GOT3 (cell line): ENCODE measurements around the gene TBL1X.
"Not testable (repeated sequence)": the region's sequence is repeated elsewhere in the genome, so short reads cannot be mapped to it uniquely, and the experiment has no call there.

Source experiments
- DNase-seq: peaks from one replicate; lab custom pipeline; 2025; ENCODE audit warnings: mixed read lengths; lab: John Stamatoyannopoulos, UW

TBL1X gene

GRCh38 chrX:9765737-9766097, 300.9 kb downstream of the TBL1X start, which contains the start of gene GPR143:
Gene GPR143, minus strand, starts transcription at chrX:9765847. Its CDS starts 30 bp downstream, at chrX:9765817.
- DNase-seq = no peak

GRCh38 chrX:9767375-9767774, 302.5 kb downstream of the TBL1X start:
- DNase-seq = no peak

DNA sequence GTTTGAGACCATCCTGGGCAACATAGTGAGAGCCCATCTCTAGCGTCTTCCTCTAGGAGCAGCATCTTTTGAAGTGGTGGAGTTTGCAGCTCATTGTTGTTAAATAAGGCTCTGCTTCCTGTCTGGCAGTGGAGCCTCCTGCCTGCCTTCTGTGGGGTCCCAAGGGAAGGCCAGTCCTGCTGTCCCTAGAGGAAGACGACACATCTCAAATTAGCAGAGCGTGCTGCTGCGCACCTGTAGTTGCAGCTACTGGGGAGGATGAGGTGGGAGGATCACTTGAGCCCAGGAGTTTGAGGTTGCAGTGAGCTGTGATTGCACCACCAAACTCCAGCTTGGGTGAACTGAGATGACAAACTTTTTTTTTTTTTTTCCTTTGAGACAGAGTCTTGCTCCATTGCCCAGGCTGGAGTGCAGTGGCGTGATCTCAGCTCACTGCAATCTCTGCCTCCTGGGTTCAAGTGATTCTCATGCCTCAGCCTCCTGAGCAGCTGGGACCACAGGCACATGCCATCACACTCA, 303.5 kb downstream of the TBL1X start:
- not testable (repeated sequence) for DNase-seq

DNA sequence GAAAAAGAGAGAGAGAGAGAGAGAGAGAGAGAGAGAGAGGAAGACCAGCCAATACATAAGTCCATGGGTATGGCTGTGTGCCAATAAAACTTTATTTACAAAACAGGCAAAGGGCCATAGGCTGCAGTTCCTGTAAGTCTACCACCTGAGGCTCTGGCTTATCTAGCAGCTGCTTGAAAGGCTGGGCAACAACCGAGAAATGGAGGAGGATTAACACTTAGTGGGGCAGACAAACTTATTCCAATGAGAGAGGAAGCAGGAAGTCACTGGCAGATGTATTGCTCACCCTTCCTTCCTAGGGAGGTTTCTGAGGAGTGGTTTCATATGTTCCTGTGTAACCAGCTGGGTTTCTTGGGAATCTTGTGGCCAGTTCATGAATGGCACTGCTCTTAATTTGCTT, 305.5 kb downstream of the TBL1X start:
- DNase-seq = no peak

- no peak for DNase-seq
Measured at GRCh38 chrX:9772943-9773342, 308.1 kb downstream of the TBL1X start.

- no peak for DNase-seq
Measured at GRCh38 chrX:9775930-9776329, 311.1 kb downstream of the TBL1X start.

GRCh38 chrX:9781941-9782340, 317.1 kb downstream of the TBL1X start:
- DNase-seq = no peak

DNA sequence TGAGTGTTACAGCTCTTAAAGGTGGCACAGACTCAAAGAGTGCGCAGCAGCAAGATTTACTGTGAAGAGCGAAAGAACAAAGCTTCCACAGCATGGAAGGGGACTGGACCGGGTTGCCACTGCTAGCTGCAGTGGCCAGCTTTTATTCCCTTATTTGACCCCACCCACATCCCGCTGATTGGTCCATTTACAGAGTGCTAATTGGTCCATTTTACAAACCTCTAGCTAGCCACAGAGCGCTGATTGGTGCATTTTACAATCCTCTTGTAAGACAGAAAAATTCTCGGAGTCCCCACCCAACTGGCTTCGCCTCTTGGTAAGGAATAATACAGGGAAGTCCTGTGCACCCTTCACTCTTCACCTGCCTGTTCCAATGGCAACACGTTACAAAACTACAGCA, 319.5 kb downstream of the TBL1X start:
- no peak for DNase-seq

- no peak for DNase-seq
Measured at GRCh38 chrX:9785254-9785943, 320.5 kb downstream of the TBL1X start.

DNA sequence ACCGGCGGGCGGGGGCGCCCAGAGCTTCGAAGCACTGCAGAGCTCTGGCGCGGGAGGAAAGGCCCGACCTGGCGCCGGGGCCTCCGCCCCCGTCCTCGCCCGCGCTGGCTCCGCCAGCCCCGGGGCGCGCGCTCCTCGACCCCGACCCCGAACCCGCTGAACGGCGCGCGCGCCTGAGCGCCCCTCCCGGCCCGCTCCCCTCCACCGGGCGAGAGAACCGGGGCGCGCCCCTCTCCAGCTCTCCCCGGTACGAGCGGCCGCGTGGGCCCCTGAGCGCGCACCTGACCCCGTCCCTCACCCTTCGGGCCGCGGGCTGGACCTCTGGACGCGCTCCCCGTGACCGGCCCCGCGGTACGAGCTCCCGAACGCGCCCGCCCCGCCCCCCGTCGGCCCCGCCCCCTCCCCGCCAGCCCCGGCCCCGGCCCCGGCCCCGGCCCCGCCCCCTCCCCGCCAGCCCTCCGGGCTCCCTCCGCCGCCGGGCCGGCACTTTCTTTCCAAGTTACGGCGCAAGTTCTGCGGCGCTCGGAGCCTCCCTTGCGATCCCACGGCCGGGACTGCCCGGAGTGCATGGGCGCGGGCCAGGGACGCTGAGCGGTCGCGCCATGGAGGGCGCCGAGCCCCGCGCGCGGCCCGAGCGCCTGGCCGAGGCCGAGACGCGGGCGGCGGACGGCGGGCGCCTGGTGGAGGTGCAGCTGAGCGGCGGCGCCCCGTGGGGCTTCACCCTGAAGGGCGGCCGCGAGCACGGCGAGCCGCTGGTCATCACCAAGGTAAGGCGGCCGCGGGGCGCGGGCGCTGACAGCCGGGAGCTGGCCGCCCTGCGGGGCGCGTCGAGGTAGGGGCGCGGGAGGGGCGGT, 321.3 kb downstream of the TBL1X start, which contains the start of gene SHROOM2:
Gene SHROOM2, plus strand, starts transcription at position 486 of the 854 bp plus-strand sequence. Its CDS starts 117 bp downstream, at position 603.
- no peak for DNase-seq

- DNase-seq = no peak
Measured at GRCh38 chrX:9786798-9787635, 322.2 kb downstream of the TBL1X start.

GRCh38 chrX:9788911-9789310, 324.1 kb downstream of the TBL1X start:
- DNase-seq = no peak

DNA sequence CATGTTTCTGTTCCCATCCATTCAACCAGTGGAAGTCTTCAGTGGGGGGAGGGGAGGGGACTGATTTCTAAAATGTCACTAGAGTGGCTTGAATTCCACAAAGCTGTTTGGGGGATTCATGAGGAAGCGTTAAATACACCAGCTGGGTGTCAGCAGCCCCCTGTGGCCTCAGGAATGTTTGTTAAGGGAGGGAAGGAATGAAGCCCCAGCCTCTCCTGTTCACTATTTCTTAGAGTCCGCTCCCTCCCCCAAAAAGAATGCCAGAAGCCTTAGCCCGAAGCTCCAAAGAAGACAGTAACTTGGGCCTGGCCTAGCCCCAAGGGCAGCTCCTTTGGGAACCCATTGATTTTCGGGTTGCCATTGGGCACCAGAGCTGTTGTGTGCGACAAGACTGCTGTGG, 324.7 kb downstream of the TBL1X start:
- no peak for DNase-seq
